ENCODE data around the gene ABHD17B. TPM values are rescaled to one million over a fixed set of nuclear protein-coding genes. Genes with fewer than 3 reads are reported as not detected.

The ABHD17B gene
- total RNA-seq, 1 experiment from 2014 or later: 21.1 TPM

GRCh38 chr9:71885467-71885866 is 25.5 kb downstream of the ABHD17B start:
- H3K4me3 ChIP-seq (ENCODE audit: low read depth in 2 of 2, low read length in 2 of 2): no peak overlapping the region
- H3K27me3 ChIP-seq (ENCODE audit: control insufficient read depth, insufficient read depth, low read length): no peaks in the 10 kb centered on the region
- no peaks in the 10 kb centered on the region for H3K4me1 ChIP-seq (ENCODE audit: control insufficient read depth, insufficient read depth, low read length)
- BruUV-seq (replicated peaks): no TSS peak
- DNase-seq (ENCODE audit: low read depth, low spot score) (no peak), ATAC-seq (no peak)
- intact Hi-C loops (cut with micrococcal nuclease; ENCODE audit: unreplicated experiment) (no loop called here), in situ Hi-C loops (cut with HindIII; ENCODE audit: low pct_unique_long_range_greater_than_20kb, low sequenced_read_pairs) (no loop called here)
- ChIA-PET POLR2A (no interaction called here), CTCF (no interaction called here)
- peaks cover 9% of the 10 kb centered on the region; the same call in 1 of the 2 replicates for H3K9me3 ChIP-seq (ENCODE audit: control insufficient read depth, insufficient read depth, low read depth, low read length)
- no peaks in the 10 kb centered on the region for H3K36me3 ChIP-seq (ENCODE audit: control insufficient read depth, insufficient read depth, low read length)
- H3K27ac ChIP-seq (ENCODE audit: low read length): no peak overlapping the region
- TF ChIP-seq SIN3A (IDR thresholded peaks at IDR 0.05; ENCODE audit: borderline replicate concordance, insufficient read depth, low read depth, low read length): no peak
- TF ChIP-seq POLR2AphosphoS5 (IDR thresholded peaks at IDR 0.05; ENCODE audit: low read depth, low read length): no peak
- no peak for TF ChIP-seq TCF7L2 (IDR thresholded peaks at IDR 0.05; ENCODE audit: low read depth, low read length)
- TF ChIP-seq, protein P1, sequence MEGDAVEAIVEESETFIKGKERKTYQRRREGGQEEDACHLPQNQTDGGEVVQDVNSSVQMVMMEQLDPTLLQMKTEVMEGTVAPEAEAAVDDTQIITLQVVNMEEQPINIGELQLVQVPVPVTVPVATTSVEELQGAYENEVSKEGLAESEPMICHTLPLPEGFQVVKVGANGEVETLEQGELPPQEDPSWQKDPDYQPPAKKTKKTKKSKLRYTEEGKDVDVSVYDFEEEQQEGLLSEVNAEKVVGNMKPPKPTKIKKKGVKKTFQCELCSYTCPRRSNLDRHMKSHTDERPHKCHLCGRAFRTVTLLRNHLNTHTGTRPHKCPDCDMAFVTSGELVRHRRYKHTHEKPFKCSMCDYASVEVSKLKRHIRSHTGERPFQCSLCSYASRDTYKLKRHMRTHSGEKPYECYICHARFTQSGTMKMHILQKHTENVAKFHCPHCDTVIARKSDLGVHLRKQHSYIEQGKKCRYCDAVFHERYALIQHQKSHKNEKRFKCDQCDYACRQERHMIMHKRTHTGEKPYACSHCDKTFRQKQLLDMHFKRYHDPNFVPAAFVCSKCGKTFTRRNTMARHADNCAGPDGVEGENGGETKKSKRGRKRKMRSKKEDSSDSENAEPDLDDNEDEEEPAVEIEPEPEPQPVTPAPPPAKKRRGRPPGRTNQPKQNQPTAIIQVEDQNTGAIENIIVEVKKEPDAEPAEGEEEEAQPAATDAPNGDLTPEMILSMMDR (IDR thresholded peaks at IDR 0.05): no peak
- TF ChIP-seq, protein P2, sequence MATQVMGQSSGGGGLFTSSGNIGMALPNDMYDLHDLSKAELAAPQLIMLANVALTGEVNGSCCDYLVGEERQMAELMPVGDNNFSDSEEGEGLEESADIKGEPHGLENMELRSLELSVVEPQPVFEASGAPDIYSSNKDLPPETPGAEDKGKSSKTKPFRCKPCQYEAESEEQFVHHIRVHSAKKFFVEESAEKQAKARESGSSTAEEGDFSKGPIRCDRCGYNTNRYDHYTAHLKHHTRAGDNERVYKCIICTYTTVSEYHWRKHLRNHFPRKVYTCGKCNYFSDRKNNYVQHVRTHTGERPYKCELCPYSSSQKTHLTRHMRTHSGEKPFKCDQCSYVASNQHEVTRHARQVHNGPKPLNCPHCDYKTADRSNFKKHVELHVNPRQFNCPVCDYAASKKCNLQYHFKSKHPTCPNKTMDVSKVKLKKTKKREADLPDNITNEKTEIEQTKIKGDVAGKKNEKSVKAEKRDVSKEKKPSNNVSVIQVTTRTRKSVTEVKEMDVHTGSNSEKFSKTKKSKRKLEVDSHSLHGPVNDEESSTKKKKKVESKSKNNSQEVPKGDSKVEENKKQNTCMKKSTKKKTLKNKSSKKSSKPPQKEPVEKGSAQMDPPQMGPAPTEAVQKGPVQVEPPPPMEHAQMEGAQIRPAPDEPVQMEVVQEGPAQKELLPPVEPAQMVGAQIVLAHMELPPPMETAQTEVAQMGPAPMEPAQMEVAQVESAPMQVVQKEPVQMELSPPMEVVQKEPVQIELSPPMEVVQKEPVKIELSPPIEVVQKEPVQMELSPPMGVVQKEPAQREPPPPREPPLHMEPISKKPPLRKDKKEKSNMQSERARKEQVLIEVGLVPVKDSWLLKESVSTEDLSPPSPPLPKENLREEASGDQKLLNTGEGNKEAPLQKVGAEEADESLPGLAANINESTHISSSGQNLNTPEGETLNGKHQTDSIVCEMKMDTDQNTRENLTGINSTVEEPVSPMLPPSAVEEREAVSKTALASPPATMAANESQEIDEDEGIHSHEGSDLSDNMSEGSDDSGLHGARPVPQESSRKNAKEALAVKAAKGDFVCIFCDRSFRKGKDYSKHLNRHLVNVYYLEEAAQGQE (IDR thresholded peaks at IDR 0.05; ENCODE audit: insufficient read depth in 1 of 2, low read depth in 2 of 2, low read length in 1 of 2): no peak

DNA sequence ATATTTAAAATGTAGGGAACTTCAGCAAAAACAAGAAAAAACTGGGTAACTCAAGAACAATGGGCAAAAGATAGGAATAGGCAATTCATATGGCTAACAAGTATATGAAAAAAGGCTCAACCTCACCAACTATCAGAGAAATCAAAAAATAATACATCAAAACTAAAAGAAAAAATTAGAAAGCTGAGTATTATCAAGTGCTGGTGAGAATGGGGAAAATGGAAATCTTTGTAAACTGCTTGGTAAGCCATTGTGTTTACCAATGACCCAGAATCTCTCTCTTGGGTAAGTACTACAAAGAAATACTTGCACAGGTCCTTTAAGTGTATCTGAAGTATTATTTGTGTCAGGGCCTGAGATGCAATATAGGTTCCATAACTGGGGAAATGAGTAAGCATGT is 27.0 kb downstream of the ABHD17B start:
- ChIA-PET CTCF (no interaction called here), POLR2A (no interaction called here)
- no peak for ATAC-seq
- Histone ChIP-seq H3K36me3 (ENCODE audit: control insufficient read depth, insufficient read depth, low read length) (no peaks in the 10 kb centered on the region), H3K27ac (ENCODE audit: low read length) (no peak overlapping the region), H3K4me3 (ENCODE audit: low read depth in 2 of 2, low read length in 2 of 2) (no peak overlapping the region), H3K27me3 (ENCODE audit: control insufficient read depth, insufficient read depth, low read length) (no peaks in the 10 kb centered on the region), H3K4me1 (ENCODE audit: control insufficient read depth, insufficient read depth, low read length) (no peaks in the 10 kb centered on the region), H3K9me3 (ENCODE audit: control insufficient read depth, insufficient read depth, low read depth, low read length) (peaks cover 20% of the 10 kb centered on the region; the same call in 1 of the 2 replicates)
- in situ Hi-C loops (cut with HindIII; ENCODE audit: low pct_unique_long_range_greater_than_20kb, low sequenced_read_pairs) (no loop called here), intact Hi-C loops (cut with micrococcal nuclease; ENCODE audit: unreplicated experiment) (no loop called here)
- no peak for TF ChIP-seq POLR2AphosphoS5 (IDR thresholded peaks at IDR 0.05; ENCODE audit: low read depth, low read length)
- TF ChIP-seq, protein P2 (IDR thresholded peaks at IDR 0.05; ENCODE audit: insufficient read depth in 1 of 2, low read depth in 2 of 2, low read length in 1 of 2): no peak
- TF ChIP-seq, protein P1 (IDR thresholded peaks at IDR 0.05): no peak
- TF ChIP-seq TCF7L2 (IDR thresholded peaks at IDR 0.05; ENCODE audit: low read depth, low read length): no peak
- DNase-seq (ENCODE audit: low read depth, low spot score): no peak
- BruUV-seq (replicated peaks): no TSS peak

Measured in Panc1 (cell line).